ENCODE measurements around the gene NDUFS6. TPM values are rescaled to one million over a fixed set of nuclear protein-coding genes. Genes with fewer than 3 reads are reported as not detected.
A peak's percentile ranks its signal among the peaks of the same experiment; 100 is the strongest.

NDUFS6 gene
- total RNA-seq, 1 donor from 2014 or later, result 37.6 TPM

DNA sequence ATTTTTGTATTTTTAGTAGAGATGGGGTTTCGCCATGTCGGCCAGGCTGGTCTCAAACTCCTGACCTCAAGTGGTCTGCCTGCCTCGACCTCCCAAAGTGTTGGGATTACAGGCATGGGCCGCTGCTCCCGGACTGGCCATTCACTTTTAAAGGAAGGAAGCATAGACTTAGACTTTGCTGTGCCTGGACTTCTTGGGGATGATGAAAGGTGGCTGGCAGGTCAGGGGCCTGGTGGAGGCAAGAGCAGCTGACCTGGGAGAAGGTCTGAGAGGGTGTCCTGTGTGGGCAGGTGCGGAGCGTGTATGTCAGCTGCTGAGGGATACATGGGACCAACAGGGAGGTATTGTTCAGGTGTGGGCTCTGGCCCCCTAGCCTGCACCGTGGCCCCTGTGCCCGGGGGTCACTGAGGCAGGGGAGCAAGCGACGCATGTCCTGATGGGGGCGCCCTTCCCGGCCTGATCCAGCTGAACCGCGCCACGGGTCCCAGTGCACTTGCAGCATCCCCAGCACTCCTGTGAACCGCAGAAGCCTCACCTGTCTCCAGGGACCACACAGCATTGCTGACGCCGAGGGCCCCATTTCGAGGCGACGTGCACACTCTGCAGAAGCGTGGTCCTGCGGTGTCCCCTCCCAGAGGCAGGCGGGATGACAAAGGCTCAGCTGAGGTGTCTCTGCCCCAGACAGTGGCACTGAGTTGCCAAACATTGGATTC lies 23.1 kb downstream of the NDUFS6 start:
- Mint-ChIP-seq H3K27ac (ENCODE audit: unreplicated experiment) (no peak overlapping the region), H3K4me3 (ENCODE audit: unreplicated experiment) (no peak overlapping the region), H3K4me1 (ENCODE audit: low read depth, unreplicated experiment) (no peaks in the 10 kb centered on the region), H3K36me3 (ENCODE audit: low read depth, unreplicated experiment) (peaks cover 30% of the 10 kb centered on the region), H3K27me3 (ENCODE audit: low read depth, unreplicated experiment) (no peaks in the 10 kb centered on the region), H3K9me3 (ENCODE audit: unreplicated experiment) (peaks cover 1% of the 10 kb centered on the region)
- no peak for TF ChIP-seq CTCF (IDR thresholded peaks at IDR 0.05; ENCODE audit: insufficient read depth, low read depth, low read length)
- no peak for TF ChIP-seq EZH2 (IDR thresholded peaks at IDR 0.05; ENCODE audit: insufficient read depth, low read length)
- H3K27me3 ChIP-seq (ENCODE audit: insufficient read depth, low read length), result no peaks in the 10 kb centered on the region
- no peak overlapping the region for H3K27ac ChIP-seq (ENCODE audit: low read depth, low read length)
- H3K9me3 ChIP-seq (ENCODE audit: insufficient read depth, low read depth, low read length), result no peaks in the 10 kb centered on the region
- DNase-seq (ENCODE audit: low read depth) (no peak), FAIRE-seq (no peak)
- no peaks in the 10 kb centered on the region for H3K4me1 ChIP-seq (ENCODE audit: insufficient read depth, low read length)
- H2AFZ ChIP-seq (ENCODE audit: low read depth, low read length), result no peak overlapping the region
- H3K79me2 ChIP-seq (ENCODE audit: insufficient read depth, low read length), result no peaks in the 10 kb centered on the region
- peaks cover 15% of the 10 kb centered on the region for H3K36me3 ChIP-seq (ENCODE audit: insufficient read depth, low read length)
- no peak overlapping the region for H3K4me2 ChIP-seq (ENCODE audit: low read length)
- no peak overlapping the region for H3K9ac ChIP-seq (ENCODE audit: low read length)
- H4K20me1 ChIP-seq (ENCODE audit: insufficient read depth, low read length), result peaks cover 4% of the 10 kb centered on the region
- H3K4me3 ChIP-seq (ENCODE audit: insufficient read depth, low read depth, low read length), result no peak overlapping the region

GRCh38 chr5:1824903-1825841 lies 24.0 kb downstream of the NDUFS6 start:
- H2AFZ ChIP-seq (ENCODE audit: low read depth, low read length), result no peak overlapping the region
- H3K36me3 ChIP-seq (ENCODE audit: insufficient read depth, low read length), result peaks cover 15% of the 10 kb centered on the region
- peaks cover 4% of the 10 kb centered on the region for H4K20me1 ChIP-seq (ENCODE audit: insufficient read depth, low read length)
- no peak overlapping the region for H3K4me3 ChIP-seq (ENCODE audit: insufficient read depth, low read depth, low read length)
- H3K79me2 ChIP-seq (ENCODE audit: insufficient read depth, low read length), result no peaks in the 10 kb centered on the region
- no peak for FAIRE-seq
- peaks cover 30% of the 10 kb centered on the region for H3K36me3 Mint-ChIP-seq (ENCODE audit: low read depth, unreplicated experiment)
- H3K4me2 ChIP-seq (ENCODE audit: low read length), result no peak overlapping the region
- no peaks in the 10 kb centered on the region for H3K9me3 ChIP-seq (ENCODE audit: insufficient read depth, low read depth, low read length)
- no peak overlapping the region for H3K27ac Mint-ChIP-seq (ENCODE audit: unreplicated experiment)
- no peaks in the 10 kb centered on the region for H3K27me3 Mint-ChIP-seq (ENCODE audit: low read depth, unreplicated experiment)
- H3K4me1 Mint-ChIP-seq (ENCODE audit: low read depth, unreplicated experiment), result no peaks in the 10 kb centered on the region
- DNase-seq (ENCODE audit: low read depth), result no peak
- H3K4me3 Mint-ChIP-seq (ENCODE audit: unreplicated experiment), result peak overlapping the region; percentile 34
- H3K9ac ChIP-seq (ENCODE audit: low read length), result no peak overlapping the region
- peaks cover 1% of the 10 kb centered on the region for H3K9me3 Mint-ChIP-seq (ENCODE audit: unreplicated experiment)
- no peaks in the 10 kb centered on the region for H3K4me1 ChIP-seq (ENCODE audit: insufficient read depth, low read length)
- H3K27ac ChIP-seq (ENCODE audit: low read depth, low read length), result no peak overlapping the region
- H3K27me3 ChIP-seq (ENCODE audit: insufficient read depth, low read length), result no peaks in the 10 kb centered on the region
- TF ChIP-seq CTCF (IDR thresholded peaks at IDR 0.05; ENCODE audit: insufficient read depth, low read depth, low read length), result no peak
- no peak for TF ChIP-seq EZH2 (IDR thresholded peaks at IDR 0.05; ENCODE audit: insufficient read depth, low read length)

All from astrocyte (in vitro differentiated cells and primary cell).